ENCODE measurements around the gene PAPLN. TPM values are rescaled to one million over a fixed set of nuclear protein-coding genes. Genes with fewer than 3 reads are reported as not detected.

PAPLN gene
- total RNA-seq, 1 donor from 2014 or later, result 20.2 TPM

GRCh38 chr14:73211251-73212040 lies 25.9 kb upstream of the PAPLN start:
- DNase-seq (no peak), ATAC-seq (no peak)
- Histone ChIP-seq H3K9me3 (no peaks in the 10 kb centered on the region), H3K27ac (no peak overlapping the region), H3K27me3 (no peaks in the 10 kb centered on the region), H3K4me3 (no peak overlapping the region), H3K36me3 (peaks cover 78% of the 10 kb centered on the region), H3K4me1 (no peaks in the 10 kb centered on the region)
- TF ChIP-seq CTCF (IDR thresholded peaks at IDR 0.05), result no peak
- intact Hi-C loops (cut with DNase I), result no loop called here

- intact Hi-C loops (cut with DNase I), result no loop called here
- H3K36me3 ChIP-seq, result peaks cover 88% of the 10 kb centered on the region
These were observed 21.3 kb upstream of the PAPLN start for GRCh38 chr14:73216030-73216429.

GRCh38 chr14:73217411-73217810 lies 19.9 kb upstream of the PAPLN start:
- H3K27me3 ChIP-seq, result no peaks in the 10 kb centered on the region
- H3K4me1 ChIP-seq, result no peaks in the 10 kb centered on the region
- ATAC-seq, result no peak
- peaks cover 79% of the 10 kb centered on the region for H3K36me3 ChIP-seq
- H3K4me3 ChIP-seq, result no peak overlapping the region
- TF ChIP-seq CTCF (IDR thresholded peaks at IDR 0.05), result no peak
- intact Hi-C loops (cut with DNase I), result no loop called here
- DNase-seq, result no peak
- H3K9me3 ChIP-seq, result no peaks in the 10 kb centered on the region
- H3K27ac ChIP-seq, result no peak overlapping the region

More at GRCh38 chr14:73216030-73216429, 21.3 kb upstream of the PAPLN start:
- Histone ChIP-seq H3K4me3 (no peak overlapping the region), H3K4me1 (no peaks in the 10 kb centered on the region), H3K9me3 (no peaks in the 10 kb centered on the region), H3K27ac (no peak overlapping the region), H3K27me3 (no peaks in the 10 kb centered on the region)
- ATAC-seq (no peak), DNase-seq (no peak)
- no peak for TF ChIP-seq CTCF (IDR thresholded peaks at IDR 0.05)

- DNase-seq (no peak), ATAC-seq (no peak)
- Histone ChIP-seq H3K9me3 (no peaks in the 10 kb centered on the region), H3K27ac (no peak overlapping the region), H3K4me1 (no peaks in the 10 kb centered on the region), H3K27me3 (no peaks in the 10 kb centered on the region), H3K36me3 (peaks cover 59% of the 10 kb centered on the region), H3K4me3 (no peak overlapping the region)
- no peak for TF ChIP-seq CTCF (IDR thresholded peaks at IDR 0.05)
- intact Hi-C loops (cut with DNase I), result no loop called here
These were observed 17.2 kb upstream of the PAPLN start for GRCh38 chr14:73220061-73220460.

GRCh38 chr14:73220634-73221033 lies 16.7 kb upstream of the PAPLN start:
- DNase-seq (no peak), ATAC-seq (no peak)
- Histone ChIP-seq H3K4me3 (no peak overlapping the region), H3K9me3 (no peaks in the 10 kb centered on the region), H3K27me3 (no peaks in the 10 kb centered on the region), H3K27ac (no peak overlapping the region), H3K4me1 (no peaks in the 10 kb centered on the region), H3K36me3 (peaks cover 59% of the 10 kb centered on the region)
- intact Hi-C loops (cut with DNase I), result no loop called here
- TF ChIP-seq CTCF (IDR thresholded peaks at IDR 0.05), result no peak
